Right renal cortex interstitium (tissue), 3 donors: ENCODE measurements around the gene MMP26. TPM values are rescaled to one million over a fixed set of nuclear protein-coding genes. Genes with fewer than 3 reads are reported as not detected.
"Not testable (repeated sequence)": the region's sequence is repeated elsewhere in the genome, so short reads cannot be mapped to it uniquely, and the experiment has no call there.

Source experiments
- DNase-seq, 3 donors: peaks; one replicate each; pipeline ENCODE4 v3.0.0-alpha.2; 2013; ENCODE audit warnings: low read depth in 3 of 3, low spot score in 2 of 3
- polyA plus RNA-seq, 3 donors: library from polyadenylated mRNA; unstranded; fragments of 120-200 nt; gene quantifications; one replicate each; pipeline ENCODE4 v1.2.1, GENCODE V29; 2013; ENCODE audit not compliant: insufficient read length in 3 of 3

Gene MMP26
- polyA plus RNA-seq, 3 donors, result 0.31 to 0.50 (median 0.39) TPM

GRCh38 chr11:4722616-4723534 lies 18.3 kb downstream of the MMP26 start:
- DNase-seq, result not testable (repeated sequence)

- DNase-seq, result no peak
Measured at GRCh38 chr11:4727171-4727570, 22.6 kb downstream of the MMP26 start.

GRCh38 chr11:4740735-4741134 lies 36.2 kb downstream of the MMP26 start:
- no peak for DNase-seq

- DNase-seq, result no peak
Measured at GRCh38 chr11:4748438-4748837, 43.9 kb downstream of the MMP26 start.

- DNase-seq, result no peak
Measured at GRCh38 chr11:4751201-4751600, 46.6 kb downstream of the MMP26 start.

Other genes starting within 250 kb of the MMP26 start
- gene OR52K1, start 222.1 kb upstream of the MMP26 start, polyA plus RNA-seq, result under 1 TPM; 0.06 to 0.10 (median 0.07) TPM
- not detected for gene OR52M1, start 159.6 kb upstream of the MMP26 start, polyA plus RNA-seq
- gene OR52I2, start 123.0 kb upstream of the MMP26 start, polyA plus RNA-seq, result under 1 TPM in 1 of 3 donors, not detected in 2; 0.03 TPM
- under 1 TPM in 1 of 3 donors, not detected in 2; 0.12 TPM for gene OR52I1, start 110.7 kb upstream of the MMP26 start, polyA plus RNA-seq
- gene TRIM68, start 96.6 kb upstream of the MMP26 start, polyA plus RNA-seq, result 10 to 100 TPM; 20.2 to 22.4 (median 20.3) TPM
- gene OR51D1, start 67.3 kb upstream of the MMP26 start, polyA plus RNA-seq, result not detected
- gene OR51E1, start 60.8 kb upstream of the MMP26 start, polyA plus RNA-seq, result 1 to 10 TPM; 1.4 to 1.8 (median 1.5) TPM
- gene OR51E2, start 6.9 kb upstream of the MMP26 start, polyA plus RNA-seq, result under 1 TPM; 0.52 to 0.64 (median 0.53) TPM
- not detected for gene OR51F1, start 65.2 kb downstream of the MMP26 start, polyA plus RNA-seq
- gene OR52R1, start 99.6 kb downstream of the MMP26 start, polyA plus RNA-seq, result not detected
- not detected for gene OR51F2, start 116.5 kb downstream of the MMP26 start, polyA plus RNA-seq
- gene OR51S1, start 144.4 kb downstream of the MMP26 start, polyA plus RNA-seq, result not detected
- gene OR51T1, start 177.1 kb downstream of the MMP26 start, polyA plus RNA-seq, result not detected
- gene OR51A7, start 199.0 kb downstream of the MMP26 start, polyA plus RNA-seq, result not detected
- gene OR51G2, start 214.6 kb downstream of the MMP26 start, polyA plus RNA-seq, result not detected
- gene OR51G1, start 219.6 kb downstream of the MMP26 start, polyA plus RNA-seq, result not detected
- gene OR51A4, start 242.8 kb downstream of the MMP26 start, polyA plus RNA-seq, result not detected